Esophagus squamous epithelium (tissue), 4 donors: Measurements from ENCODE around the gene CMBL.

Experiments used
- CTCF ChIP-seq, 6 experiments: fragments of 450-650 bp in 4 of 6; fragments of 200-600 bp in 2 of 6; sonication (generic) in 2 of 6; IDR thresholded peaks; one replicate each; pipeline ENCODE4 v1.5.1; 2016 to 2019; ENCODE audit warnings: antibody characterized with exemption in 6 of 6, mild to moderate bottlenecking in 4 of 6, moderate library complexity in 4 of 6
- POLR2A ChIP-seq, 4 donors: fragments of 450-650 bp; IDR thresholded peaks; one replicate each; pipeline ENCODE4 v1.6.1; 2017; ENCODE audit warnings: antibody characterized with exemption in 4 of 4, mild to moderate bottlenecking in 4 of 4, moderate library complexity in 3 of 4

- TF ChIP-seq POLR2A (IDR thresholded peaks at IDR 0.05) (no peak), CTCF (IDR thresholded peaks at IDR 0.05) (no peak)
Observed at GRCh38 chr5:10268100-10268499, 39.6 kb downstream of the CMBL start.
